PC-9 (cell line): ENCODE results near the gene KDM4C. TPM values are rescaled to one million over a fixed set of nuclear protein-coding genes. Genes with fewer than 3 reads are reported as not detected.

Experiments
- BruUV-seq: library from RNA; stranded (reverse); fragments of 400-500 nt; replicated peaks from 2 replicates; lab custom pipeline; 2021; lab: Mats Ljungman, UMichigan
- CTCF ChIA-PET: fragments of 300-600 bp; sonication (Branson Sonifier 250); formaldehyde crosslinking; loops from one replicate; lab custom pipeline; 2022; ENCODE audit warnings: antibody characterized with exemption; lab: Charles Lee
- POLR2A ChIA-PET: fragments of 300-600 bp; sonication (Branson Sonifier 250); formaldehyde crosslinking; loops from one replicate; lab custom pipeline; 2022; ENCODE audit warnings: antibody characterized with exemption; ENCODE audit not compliant: unreplicated experiment; lab: Charles Lee
- DNase-seq, 2 experiments: peaks; one replicate each; pipeline versions ENCODE4 v3.0.0 to v3.0.0-alpha.2; 2015 to 2022; ENCODE audit warnings: mixed read lengths in 1 of 2
- H2AFZ ChIP-seq: fragments of 200-600 bp; sonication (generic); 2 replicates; pipeline ENCODE4 v1.8.1; 2017; ENCODE audit warnings: antibody characterized with exemption
- H3F3A ChIP-seq: fragments of 200-600 bp; sonication (generic); 2 replicates; pipeline ENCODE4 v1.8.1; 2017; ENCODE audit warnings: antibody characterized with exemption, mild to moderate bottlenecking, low read depth; ENCODE audit not compliant: insufficient read depth
- H3K27ac ChIP-seq: fragments of 200-600 bp; sonication (generic); 2 replicates; pipeline ENCODE4 v1.6.1; 2016; ENCODE audit warnings: mixed run types
- H3K27me3 ChIP-seq: fragments of 200-600 bp; sonication (generic); 2 replicates; pipeline ENCODE4 v1.6.1; 2016; ENCODE audit warnings: low read depth, mixed run types; ENCODE audit not compliant: insufficient read depth
- H3K36me3 ChIP-seq: fragments of 200-600 bp; sonication (generic); 2 replicates; pipeline ENCODE4 v1.6.1; 2016; ENCODE audit warnings: low read depth, mixed run types
- H3K4me1 ChIP-seq: fragments of 200-600 bp; sonication (generic); replicated peaks from 2 replicates; pipeline ENCODE4 v1.6.1; 2016; ENCODE audit warnings: mixed run types; ENCODE audit not compliant: insufficient read depth
- H3K4me2 ChIP-seq: fragments of 200-600 bp; sonication (generic); 2 replicates; pipeline ENCODE4 v1.6.1; 2017; ENCODE audit warnings: mixed run types
- H3K4me3 ChIP-seq: fragments of 200-600 bp; sonication (generic); 2 replicates; pipeline ENCODE4 v1.6.1; 2016; ENCODE audit warnings: mixed run types
- H3K79me2 ChIP-seq: fragments of 200-600 bp; sonication (generic); 2 replicates; pipeline ENCODE4 v1.6.1; 2017; ENCODE audit warnings: low read depth, mixed run types
- H3K9me2 ChIP-seq: fragments of 200-600 bp; sonication (generic); 2 replicates; pipeline ENCODE4 v1.8.1; 2017; ENCODE audit warnings: mild to moderate bottlenecking; ENCODE audit not compliant: insufficient read depth
- H3K9me3 ChIP-seq: fragments of 200-600 bp; sonication (generic); 2 replicates; pipeline ENCODE4 v1.8.1; 2016; ENCODE audit warnings: low read depth; ENCODE audit not compliant: insufficient read depth
- H4K20me1 ChIP-seq: fragments of 200-600 bp; sonication (generic); 2 replicates; pipeline ENCODE4 v1.8.1; 2017; ENCODE audit not compliant: insufficient read depth
- CTCF ChIP-seq: fragments of 200-600 bp; sonication (generic); conservative IDR thresholded peaks from 2 replicates; pipeline ENCODE4 v1.6.1; 2017; ENCODE audit warnings: mixed run types, antibody characterized with exemption, mild to moderate bottlenecking, moderate library complexity
- EZH2 ChIP-seq: fragments of 200-600 bp; sonication (generic); IDR thresholded peaks from 2 replicates; pipeline ENCODE4 v1.8.0; 2017; ENCODE audit warnings: antibody characterized with exemption, low read depth
- intact Hi-C: fragments of 100-400 bp; cut with micrococcal nuclease; formaldehyde crosslinking; loops from one replicate; pipeline ENCODE4 v1.10.0; 2022; ENCODE audit not compliant: unreplicated experiment
- total RNA-seq: library from RNA; stranded (reverse); gene quantifications from 2 replicates; pipeline ENCODE4 v1.2.3, GENCODE V29; 2021

The KDM4C gene
- total RNA-seq, 1 experiment from 2014 or later: 12.9 TPM

DNA sequence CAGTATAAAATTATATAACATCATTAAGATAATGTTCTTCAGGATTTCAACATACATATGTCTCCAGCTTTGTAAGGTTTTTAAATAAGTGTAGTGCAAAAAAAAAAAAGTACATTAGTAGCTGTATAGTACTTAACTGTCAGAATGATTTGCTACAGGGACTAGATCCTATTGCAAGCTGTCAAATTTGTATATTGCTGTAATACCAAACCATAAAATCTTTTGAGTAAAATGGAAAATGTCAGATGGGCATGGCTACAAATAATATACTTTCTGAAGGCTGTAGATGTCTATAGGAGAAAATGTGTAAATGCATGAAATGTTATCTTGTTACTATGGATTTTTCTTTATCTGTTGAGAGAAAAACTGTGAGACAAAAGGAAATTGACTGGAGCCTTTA, 298.5 kb downstream of the KDM4C start:
- Histone ChIP-seq H3K36me3 (no peaks in the 10 kb centered on the region), H3K9me2 (no peaks in the 10 kb centered on the region), H3K4me2 (no peak overlapping the region), H3F3A (no peaks in the 10 kb centered on the region), H2AFZ (no peak overlapping the region), H3K79me2 (no peaks in the 10 kb centered on the region), H3K27me3 (no peaks in the 10 kb centered on the region), H3K9me3 (no peaks in the 10 kb centered on the region), H4K20me1 (no peaks in the 10 kb centered on the region), H3K4me1 (no peaks in the 10 kb centered on the region), H3K27ac (no peak overlapping the region), H3K4me3 (no peak overlapping the region)
- ChIA-PET POLR2A (no interaction called here), CTCF (no interaction called here)
- no peak for DNase-seq
- intact Hi-C loops: no loop called here
- TF ChIP-seq EZH2 (no peak), CTCF (no peak)
- no TSS peak for BruUV-seq

DNA sequence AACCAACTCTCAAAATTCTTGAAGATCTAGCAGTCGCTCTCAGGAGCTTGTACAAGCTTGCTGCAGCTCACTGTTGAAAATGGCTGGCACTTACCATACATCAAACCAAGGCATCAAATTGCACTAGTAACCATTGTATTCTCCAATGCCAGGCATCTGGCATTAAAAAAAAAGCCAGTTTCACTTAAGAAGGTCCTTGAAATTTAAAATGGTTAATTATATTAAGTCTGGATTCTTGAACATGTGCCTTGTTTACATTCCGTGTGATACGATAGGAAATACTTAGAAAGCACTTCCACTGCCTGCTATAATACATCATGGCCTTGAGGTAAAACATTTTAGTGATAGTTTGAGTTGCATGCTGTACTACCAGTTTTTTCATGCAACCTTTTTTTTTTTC, 300.7 kb downstream of the KDM4C start:
- Histone ChIP-seq H3K4me2 (no peak overlapping the region), H3K79me2 (no peaks in the 10 kb centered on the region), H3K36me3 (no peaks in the 10 kb centered on the region), H3K4me1 (no peaks in the 10 kb centered on the region), H3K9me3 (no peaks in the 10 kb centered on the region), H2AFZ (no peak overlapping the region), H3F3A (no peaks in the 10 kb centered on the region), H3K4me3 (no peak overlapping the region), H3K27me3 (no peaks in the 10 kb centered on the region), H3K9me2 (no peaks in the 10 kb centered on the region), H3K27ac (no peak overlapping the region), H4K20me1 (no peaks in the 10 kb centered on the region)
- TF ChIP-seq CTCF (no peak), EZH2 (no peak)
- intact Hi-C loops: no loop called here
- CTCF ChIA-PET: no interaction called here
- BruUV-seq: no TSS peak
- no peak for DNase-seq
- POLR2A ChIA-PET: no interaction called here

DNA sequence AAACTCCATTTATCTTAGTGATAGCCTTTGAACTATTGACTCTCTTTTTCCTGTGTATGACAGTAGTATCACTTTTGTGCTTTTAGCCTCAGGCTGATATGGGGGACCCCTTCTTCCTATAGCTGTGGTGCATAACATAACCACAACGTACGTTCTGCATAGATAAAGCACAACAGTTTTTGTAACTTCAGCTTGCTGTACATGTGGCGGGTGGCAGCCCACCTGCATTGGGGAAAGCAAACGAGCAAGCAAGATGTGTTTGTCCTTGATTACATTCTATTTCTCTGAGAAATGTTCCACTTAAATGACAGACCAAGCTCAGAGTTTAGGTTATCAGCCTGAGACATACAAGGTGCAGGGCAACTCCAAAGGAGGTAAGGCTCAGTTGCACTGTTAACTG, 309.4 kb downstream of the KDM4C start:
- no peak for DNase-seq
- BruUV-seq: no TSS peak
- Histone ChIP-seq H3K9me3 (no peaks in the 10 kb centered on the region), H3K36me3 (no peaks in the 10 kb centered on the region), H3K4me1 (no peaks in the 10 kb centered on the region), H3K79me2 (no peaks in the 10 kb centered on the region), H3K9me2 (no peaks in the 10 kb centered on the region), H3K4me2 (no peak overlapping the region), H3F3A (no peaks in the 10 kb centered on the region), H3K27me3 (no peaks in the 10 kb centered on the region), H2AFZ (no peak overlapping the region), H4K20me1 (no peaks in the 10 kb centered on the region), H3K27ac (no peak overlapping the region), H3K4me3 (no peak overlapping the region)
- intact Hi-C loops: no loop called here
- ChIA-PET POLR2A (no interaction called here), CTCF (no interaction called here)
- TF ChIP-seq EZH2: no peak
- TF ChIP-seq CTCF: no peak
